MM.1S (cell line): ENCODE data around the gene SNX20.

Experiments
- DNase-seq: peaks from one replicate; pipeline ENCODE4 v3.0.0-alpha.2; 2015
- H2AFZ ChIP-seq: fragments of 300-600 bp; sonication (generic); 2 replicates; pipeline ENCODE4 v1.6.0; 2016; ENCODE audit warnings: antibody characterized with exemption, low read length
- H3F3A ChIP-seq: fragments of 300-600 bp; sonication (generic); 2 replicates; pipeline ENCODE4 v1.6.1; 2016; ENCODE audit warnings: mild to moderate bottlenecking, antibody characterized with exemption, low read length, moderate library complexity, mixed read lengths; ENCODE audit not compliant: insufficient read depth
- H3K27ac ChIP-seq: fragments of 300-600 bp; sonication (generic); 2 replicates; pipeline ENCODE4 v1.5.1; 2016; ENCODE audit warnings: mild to moderate bottlenecking, low read length
- H3K27me3 ChIP-seq: fragments of 300-600 bp; sonication (generic); replicated peaks from 2 replicates; pipeline ENCODE4 v1.6.0; 2016; ENCODE audit warnings: low read length; ENCODE audit not compliant: insufficient read depth
- H3K36me3 ChIP-seq: fragments of 300-600 bp; sonication (generic); replicated peaks from 2 replicates; pipeline ENCODE4 v1.6.1; 2016; ENCODE audit warnings: mild to moderate bottlenecking, low read length, mixed read lengths; ENCODE audit not compliant: insufficient read depth
- H3K4me1 ChIP-seq: fragments of 300-600 bp; sonication (generic); 2 replicates; pipeline ENCODE4 v1.6.1; 2016; ENCODE audit warnings: low read length, mixed read lengths
- H3K4me2 ChIP-seq: fragments of 300-600 bp; sonication (generic); 2 replicates; pipeline ENCODE4 v1.6.0; 2016; ENCODE audit warnings: low read depth, low read length
- H3K4me3 ChIP-seq: fragments of 300-600 bp; sonication (generic); 2 replicates; pipeline ENCODE4 v1.5.1; 2016; ENCODE audit warnings: low read length, mixed read lengths
- H3K79me2 ChIP-seq: fragments of 300-600 bp; sonication (generic); 2 replicates; pipeline ENCODE4 v1.6.1; 2016; ENCODE audit warnings: mixed run types, low read length, mixed read lengths
- H3K9ac ChIP-seq: fragments of 300-600 bp; sonication (generic); 2 replicates; pipeline ENCODE4 v1.6.1; 2016; ENCODE audit warnings: low read length, mixed read lengths
- H3K9me2 ChIP-seq: fragments of 300-600 bp; sonication (generic); replicated peaks from 2 replicates; pipeline ENCODE4 v1.6.1; 2016; ENCODE audit warnings: mild to moderate bottlenecking, low read length, mixed read lengths; ENCODE audit not compliant: insufficient read depth
- H3K9me3 ChIP-seq: fragments of 300-600 bp; sonication (generic); replicated peaks from 2 replicates; pipeline ENCODE4 v1.6.1; 2016; ENCODE audit warnings: mild to moderate bottlenecking, low read length, mixed read lengths; ENCODE audit not compliant: insufficient read depth
- H4K20me1 ChIP-seq: fragments of 300-600 bp; sonication (generic); 2 replicates; pipeline ENCODE4 v1.6.1; 2016; ENCODE audit warnings: mild to moderate bottlenecking, low read length, moderate library complexity, mixed read lengths; ENCODE audit not compliant: insufficient read depth
- CTCF ChIP-seq: fragments of 300-600 bp; sonication (generic); IDR thresholded peaks from 2 replicates; pipeline ENCODE4 v1.5.1; 2016; ENCODE audit warnings: antibody characterized with exemption, low read length, mixed read lengths
- EZH2 ChIP-seq: fragments of 300-600 bp; sonication (generic); optimal IDR thresholded peaks from 2 replicates; pipeline ENCODE3; 2017; ENCODE audit warnings: low read depth, mild to moderate bottlenecking, antibody characterized with exemption, low read length, mixed read lengths
- EZH2phosphoT487 ChIP-seq: fragments of 300-600 bp; sonication (generic); IDR thresholded peaks from 2 replicates; pipeline ENCODE4 v1.6.1; 2018; ENCODE audit warnings: antibody characterized with exemption, low read length

The SNX20 gene

GRCh38 chr16:50696126-50696525, 15.0 kb upstream of the SNX20 start:
- H3K9me2 ChIP-seq: no peaks in the 10 kb centered on the region
- peak overlapping the region; percentile 10; the same call in 1 of the 2 replicates for H3K9ac ChIP-seq
- no peak for DNase-seq

GRCh38 chr16:50695017-50696000, 14.2 kb upstream of the SNX20 start:
- H3K4me2 ChIP-seq: peak overlapping the region; percentile 95
- peak overlapping the region; percentile 59 for H3K27ac ChIP-seq
- H3K9ac ChIP-seq: peak overlapping the region; percentile 10; the same call in 1 of the 2 replicates
- no peaks in the 10 kb centered on the region for H4K20me1 ChIP-seq
- 0 out of 2 replicates have a peak overlapping the region, but pooled peaks have one; percentile 45 for H2AFZ ChIP-seq
- H3F3A ChIP-seq: peaks cover 22% of the 10 kb centered on the region; the same call in 1 of the 2 replicates
- no peak for TF ChIP-seq CTCF
- no peaks in the 10 kb centered on the region for H3K9me2 ChIP-seq
- no peak overlapping the region for H3K4me3 ChIP-seq
- H3K79me2 ChIP-seq: peaks cover 24% of the 10 kb centered on the region
- H3K27me3 ChIP-seq: no peaks in the 10 kb centered on the region
- DNase-seq: no peak
- peaks cover 41% of the 10 kb centered on the region for H3K4me1 ChIP-seq
- no peaks in the 10 kb centered on the region for H3K36me3 ChIP-seq
- H3K9me3 ChIP-seq: no peaks in the 10 kb centered on the region

More at GRCh38 chr16:50696126-50696525, 15.0 kb upstream of the SNX20 start:
- Histone ChIP-seq H3K9me3 (no peaks in the 10 kb centered on the region), H3K36me3 (no peaks in the 10 kb centered on the region), H2AFZ (peak overlapping the region; percentile 45), H3K4me1 (peaks cover 41% of the 10 kb centered on the region), H3K27me3 (no peaks in the 10 kb centered on the region), H3K79me2 (peaks cover 24% of the 10 kb centered on the region), H4K20me1 (no peaks in the 10 kb centered on the region), H3F3A (peaks cover 22% of the 10 kb centered on the region; the same call in 1 of the 2 replicates), H3K4me3 (no peak overlapping the region), H3K4me2 (peak overlapping the region; percentile 95), H3K27ac (peak overlapping the region; percentile 59)
- no peak for TF ChIP-seq EZH2phosphoT487

GRCh38 chr16:50694206-50694605, 13.1 kb upstream of the SNX20 start:
- Histone ChIP-seq H3K4me2 (peak overlapping the region; percentile 91; the same call in 1 of the 2 replicates), H3K36me3 (no peaks in the 10 kb centered on the region), H3K9me3 (no peaks in the 10 kb centered on the region), H3K9ac (peak overlapping the region; percentile 70; the same call in 1 of the 2 replicates), H3K79me2 (peaks cover 24% of the 10 kb centered on the region), H4K20me1 (no peaks in the 10 kb centered on the region), H3F3A (peaks cover 25% of the 10 kb centered on the region; the same call in 1 of the 2 replicates), H2AFZ (no peak overlapping the region), H3K4me3 (peak overlapping the region; percentile 76; the same call in 1 of the 2 replicates), H3K27ac (no peak overlapping the region), H3K4me1 (peaks cover 46% of the 10 kb centered on the region), H3K27me3 (no peaks in the 10 kb centered on the region), H3K9me2 (no peaks in the 10 kb centered on the region)
- TF ChIP-seq CTCF (no peak), EZH2phosphoT487 (no peak), EZH2 (no peak)
- no peak for DNase-seq
